ENCODE measurements around the gene ALKBH8.
A peak's percentile ranks its signal among the peaks of the same experiment; 100 is the strongest.
"Not testable (repeated sequence)": the region's sequence is repeated elsewhere in the genome, so short reads cannot be mapped to it uniquely, and the experiment has no call there.

The ALKBH8 gene

GRCh38 chr11:107561688-107562087, 3.8 kb downstream of the ALKBH8 start:
- no peak for TF ChIP-seq POLR2A (IDR thresholded peaks at IDR 0.05; ENCODE audit: low read depth, low read length)
- TF ChIP-seq POU2F2 (IDR thresholded peaks at IDR 0.05; ENCODE audit: low read depth, low read length): no peak
- TF ChIP-seq SPI1 (IDR thresholded peaks at IDR 0.05; ENCODE audit: low read depth, low read length): no peak
- no peak for TF ChIP-seq POLR2AphosphoS5 (IDR thresholded peaks at IDR 0.05; ENCODE audit: low read depth, low read length)
- no peak for TF ChIP-seq PAX5 (IDR thresholded peaks at IDR 0.05; ENCODE audit: insufficient read depth, low read length, severe bottlenecking)
- TF ChIP-seq TAF1 (IDR thresholded peaks at IDR 0.05; ENCODE audit: low read depth, low read length): no peak
- DNase-seq (ENCODE audit: insufficient read length, low spot score): no peak
- FAIRE-seq: peak; percentile 50

GRCh38 chr11:107550304-107550703, 15.2 kb downstream of the ALKBH8 start:
- TF ChIP-seq POLR2A (IDR thresholded peaks at IDR 0.05; ENCODE audit: low read depth, low read length) (no peak), POLR2AphosphoS5 (IDR thresholded peaks at IDR 0.05; ENCODE audit: low read depth, low read length) (no peak), TAF1 (IDR thresholded peaks at IDR 0.05; ENCODE audit: low read depth, low read length) (no peak), PAX5 (IDR thresholded peaks at IDR 0.05; ENCODE audit: insufficient read depth, low read length, severe bottlenecking) (no peak), SPI1 (IDR thresholded peaks at IDR 0.05; ENCODE audit: low read depth, low read length) (no peak), POU2F2 (IDR thresholded peaks at IDR 0.05; ENCODE audit: low read depth, low read length) (no peak)
- no peak for DNase-seq (ENCODE audit: insufficient read length, low spot score)
- no peak for FAIRE-seq

GRCh38 chr11:107549954-107550285, 15.6 kb downstream of the ALKBH8 start:
- DNase-seq (ENCODE audit: insufficient read length, low spot score) (no peak), FAIRE-seq (no peak)
- TF ChIP-seq PAX5 (IDR thresholded peaks at IDR 0.05; ENCODE audit: insufficient read depth, low read length, severe bottlenecking) (no peak), POLR2AphosphoS5 (IDR thresholded peaks at IDR 0.05; ENCODE audit: low read depth, low read length) (no peak), SPI1 (IDR thresholded peaks at IDR 0.05; ENCODE audit: low read depth, low read length) (no peak), POLR2A (IDR thresholded peaks at IDR 0.05; ENCODE audit: low read depth, low read length) (no peak), POU2F2 (IDR thresholded peaks at IDR 0.05; ENCODE audit: low read depth, low read length) (no peak), TAF1 (IDR thresholded peaks at IDR 0.05; ENCODE audit: low read depth, low read length) (no peak)

DNA sequence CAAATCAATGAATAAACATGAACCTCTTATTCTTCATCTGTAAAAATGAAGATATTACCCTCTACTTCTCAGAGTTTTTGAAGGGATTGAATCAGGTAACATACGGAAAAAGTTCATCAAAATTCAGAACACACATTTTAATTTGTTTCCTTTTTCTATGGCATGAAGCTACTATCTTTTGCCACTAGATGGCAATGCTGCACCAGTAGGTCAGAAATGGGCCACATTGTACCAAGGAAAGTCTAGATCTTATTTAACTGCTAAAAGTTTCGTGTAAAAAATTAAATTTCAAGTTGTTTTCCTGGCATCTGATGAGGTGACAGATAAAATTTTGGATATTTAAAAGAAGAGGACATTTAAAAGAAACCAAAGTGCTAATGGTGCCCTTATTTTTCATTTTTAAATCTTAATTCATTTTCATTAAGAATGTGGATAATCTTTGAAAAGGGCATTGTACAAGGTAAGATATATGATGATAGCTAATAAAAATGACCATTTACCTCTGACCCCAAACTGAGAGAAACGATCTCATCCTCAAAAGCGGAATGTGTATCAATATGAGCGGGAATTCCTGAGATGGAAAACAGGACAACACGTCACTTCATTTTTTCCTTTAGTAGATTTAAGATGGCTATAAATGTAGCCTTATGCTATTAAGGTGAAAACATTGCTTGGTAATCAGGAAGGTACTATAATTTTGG, 16.1 kb downstream of the ALKBH8 start:
- no peak for TF ChIP-seq TAF1 (IDR thresholded peaks at IDR 0.05; ENCODE audit: low read depth, low read length)
- no peak for TF ChIP-seq PAX5 (IDR thresholded peaks at IDR 0.05; ENCODE audit: insufficient read depth, low read length, severe bottlenecking)
- DNase-seq (ENCODE audit: insufficient read length, low spot score) (no peak), FAIRE-seq (peak; percentile 65)

GRCh38 chr11:107547961-107548360, 17.6 kb downstream of the ALKBH8 start:
- no peak for FAIRE-seq
- TF ChIP-seq POLR2A (IDR thresholded peaks at IDR 0.05; ENCODE audit: low read depth, low read length) (no peak), TAF1 (IDR thresholded peaks at IDR 0.05; ENCODE audit: low read depth, low read length) (no peak), POLR2AphosphoS5 (IDR thresholded peaks at IDR 0.05; ENCODE audit: low read depth, low read length) (no peak), POU2F2 (IDR thresholded peaks at IDR 0.05; ENCODE audit: low read depth, low read length) (no peak), PAX5 (IDR thresholded peaks at IDR 0.05; ENCODE audit: insufficient read depth, low read length, severe bottlenecking) (no peak), SPI1 (IDR thresholded peaks at IDR 0.05; ENCODE audit: low read depth, low read length) (no peak)

DNA sequence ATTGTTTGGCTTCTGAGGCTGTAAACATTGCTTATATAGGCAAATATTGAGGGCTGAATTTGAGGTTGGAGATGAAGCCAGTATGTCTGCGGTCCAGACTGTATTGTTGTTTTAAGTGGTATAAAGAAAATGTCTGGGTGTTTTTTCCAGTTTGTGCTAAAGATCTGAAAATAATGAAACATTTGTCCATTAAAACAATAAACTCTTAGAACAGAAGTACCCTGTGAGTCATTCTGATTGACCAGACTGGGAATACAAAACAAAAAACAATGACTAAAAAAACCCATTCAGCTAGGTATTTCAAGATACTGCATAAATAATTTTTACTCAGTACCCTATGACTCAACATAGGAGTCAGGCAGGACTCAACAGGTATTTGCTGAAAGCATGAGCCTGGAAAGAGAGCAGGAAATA, 20.4 kb downstream of the ALKBH8 start:
- no peak for DNase-seq (ENCODE audit: insufficient read length, low spot score)
- no peak for FAIRE-seq
- TF ChIP-seq SPI1 (IDR thresholded peaks at IDR 0.05; ENCODE audit: low read depth, low read length) (no peak), POU2F2 (IDR thresholded peaks at IDR 0.05; ENCODE audit: low read depth, low read length) (no peak), PAX5 (IDR thresholded peaks at IDR 0.05; ENCODE audit: insufficient read depth, low read length, severe bottlenecking) (no peak), TAF1 (IDR thresholded peaks at IDR 0.05; ENCODE audit: low read depth, low read length) (no peak), POLR2AphosphoS5 (IDR thresholded peaks at IDR 0.05; ENCODE audit: low read depth, low read length) (no peak), POLR2A (IDR thresholded peaks at IDR 0.05; ENCODE audit: low read depth, low read length) (no peak)

More at GRCh38 chr11:107547961-107548360, 17.6 kb downstream of the ALKBH8 start:
- DNase-seq (ENCODE audit: insufficient read length, low spot score): no peak

DNA sequence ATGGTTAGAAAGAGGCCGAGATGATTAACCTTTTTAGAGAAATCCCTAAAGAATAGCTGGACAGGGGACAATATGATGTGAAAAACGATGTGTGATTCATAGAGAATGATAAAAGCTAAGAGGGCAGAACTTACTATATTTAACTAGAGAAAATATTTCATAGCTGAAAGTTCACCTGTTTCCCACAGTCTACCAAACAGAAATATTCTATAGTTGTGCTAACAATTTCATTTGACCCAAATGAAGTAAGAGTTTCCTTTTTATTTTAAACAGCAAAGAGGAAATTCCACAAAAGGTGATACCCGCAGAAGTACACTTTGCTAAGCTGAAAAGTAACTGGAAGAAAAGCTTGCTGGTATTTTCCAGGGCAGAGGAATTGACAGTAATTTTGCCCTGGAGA, 26.7 kb downstream of the ALKBH8 start:
- DNase-seq (ENCODE audit: insufficient read length, low spot score) (no peak), FAIRE-seq (no peak)
- TF ChIP-seq POLR2A (IDR thresholded peaks at IDR 0.05; ENCODE audit: low read depth, low read length): no peak
- no peak for TF ChIP-seq PAX5 (IDR thresholded peaks at IDR 0.05; ENCODE audit: insufficient read depth, low read length, severe bottlenecking)
- no peak for TF ChIP-seq SPI1 (IDR thresholded peaks at IDR 0.05; ENCODE audit: low read depth, low read length)
- no peak for TF ChIP-seq POLR2AphosphoS5 (IDR thresholded peaks at IDR 0.05; ENCODE audit: low read depth, low read length)
- TF ChIP-seq POU2F2 (IDR thresholded peaks at IDR 0.05; ENCODE audit: low read depth, low read length): no peak
- no peak for TF ChIP-seq TAF1 (IDR thresholded peaks at IDR 0.05; ENCODE audit: low read depth, low read length)

DNA sequence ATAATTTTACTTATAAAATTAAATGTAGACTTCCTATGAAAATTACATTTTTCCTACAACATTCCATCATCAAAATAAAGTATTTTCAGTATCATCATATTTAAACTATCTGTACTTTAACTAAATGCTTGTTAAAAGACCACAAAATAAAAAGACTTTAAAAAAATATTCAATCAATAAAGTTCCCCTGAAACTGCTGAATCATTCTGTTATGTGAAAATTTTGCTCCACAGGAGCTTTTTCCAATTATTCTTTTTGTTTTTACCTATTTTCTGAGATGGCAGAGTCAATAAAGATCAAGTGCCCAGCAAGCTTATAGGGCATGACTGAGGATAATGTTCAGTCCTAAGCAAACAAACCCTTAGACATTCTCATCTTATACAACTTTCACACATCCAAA, 27.3 kb downstream of the ALKBH8 start:
- DNase-seq (ENCODE audit: insufficient read length, low spot score) (no peak), FAIRE-seq (no peak)
- TF ChIP-seq TAF1 (IDR thresholded peaks at IDR 0.05; ENCODE audit: low read depth, low read length) (no peak), SPI1 (IDR thresholded peaks at IDR 0.05; ENCODE audit: low read depth, low read length) (no peak), POLR2AphosphoS5 (IDR thresholded peaks at IDR 0.05; ENCODE audit: low read depth, low read length) (no peak), POU2F2 (IDR thresholded peaks at IDR 0.05; ENCODE audit: low read depth, low read length) (no peak), POLR2A (IDR thresholded peaks at IDR 0.05; ENCODE audit: low read depth, low read length) (no peak), PAX5 (IDR thresholded peaks at IDR 0.05; ENCODE audit: insufficient read depth, low read length, severe bottlenecking) (no peak)

DNA sequence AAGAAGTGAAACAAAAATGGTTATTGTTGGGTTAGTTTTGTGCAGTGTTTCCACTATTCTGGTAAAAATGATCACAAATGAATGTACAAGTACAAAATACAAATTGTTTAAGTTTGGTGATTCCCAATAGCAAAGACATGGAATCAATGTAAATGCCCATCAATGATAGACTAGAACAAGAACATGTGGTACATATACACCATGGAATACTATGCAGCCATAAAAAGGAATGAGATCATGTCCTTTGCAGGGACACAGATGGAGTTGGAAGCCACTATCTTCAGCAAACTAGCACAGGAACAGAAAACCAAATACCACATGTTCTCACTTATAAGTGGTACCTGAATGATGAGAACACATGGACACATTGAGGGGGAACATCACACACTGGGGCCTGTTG, 28.4 kb downstream of the ALKBH8 start:
- peak; percentile 20 for FAIRE-seq
- DNase-seq (ENCODE audit: insufficient read length, low spot score): not testable (repeated sequence)

DNA sequence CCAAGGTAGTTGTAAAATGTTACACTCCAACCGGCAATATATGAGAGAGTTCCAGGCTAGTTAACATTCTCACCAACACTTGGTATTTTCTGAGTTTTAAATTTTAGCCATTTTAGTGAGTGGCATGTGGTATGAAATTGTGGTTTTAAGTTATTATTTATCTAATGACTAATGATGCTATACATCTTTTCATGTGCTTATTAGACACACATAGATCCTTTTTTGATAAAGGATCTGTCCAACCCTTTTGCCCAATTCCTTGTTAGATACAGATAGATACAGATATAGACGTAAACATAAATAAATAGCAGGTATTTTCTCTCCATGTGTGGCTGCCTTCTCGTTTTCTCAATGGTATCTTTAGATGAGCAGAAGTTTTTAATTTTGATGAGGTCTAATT, 39.3 kb downstream of the ALKBH8 start:
- DNase-seq (ENCODE audit: insufficient read length, low spot score) (no peak), FAIRE-seq (no peak)
- TF ChIP-seq POLR2AphosphoS5 (IDR thresholded peaks at IDR 0.05; ENCODE audit: low read depth, low read length): no peak
- TF ChIP-seq PAX5 (IDR thresholded peaks at IDR 0.05; ENCODE audit: insufficient read depth, low read length, severe bottlenecking): no peak
- TF ChIP-seq TAF1 (IDR thresholded peaks at IDR 0.05; ENCODE audit: low read depth, low read length): no peak
- TF ChIP-seq POLR2A (IDR thresholded peaks at IDR 0.05; ENCODE audit: low read depth, low read length): no peak
- no peak for TF ChIP-seq SPI1 (IDR thresholded peaks at IDR 0.05; ENCODE audit: low read depth, low read length)
- TF ChIP-seq POU2F2 (IDR thresholded peaks at IDR 0.05; ENCODE audit: low read depth, low read length): no peak

Data from GM12891 (cell line).